Fibroblast of the aortic adventitia (primary cell): ENCODE results near the gene PLEKHA7. TPM values are rescaled to one million over a fixed set of nuclear protein-coding genes. Genes with fewer than 3 reads are reported as not detected.

ENCODE experiments used
- DNase-seq: peaks from one replicate; pipeline ENCODE4 v3.0.0-alpha.2; 2010; ENCODE audit warnings: low read depth
- H3K4me3 ChIP-seq: 2 replicates; pipeline ENCODE4 v1.5.1; 2011; ENCODE audit warnings: low read depth, mild to moderate bottlenecking, control low read depth, low read length, moderate library complexity
- CTCF ChIP-seq: IDR thresholded peaks from 2 replicates; pipeline ENCODE4 v1.5.1; 2011; ENCODE audit warnings: mild to moderate bottlenecking, low read length, control low read depth, inconsistent platforms; ENCODE audit not compliant: insufficient read depth
- total RNA-seq: library from RNA; depleted of rRNA; stranded (reverse); fragments of >200 nt; gene quantifications from 2 replicates; pipeline ENCODE4 v1.2.3, GENCODE V29; 2012; ENCODE audit warnings: low replicate concordance

The PLEKHA7 gene
- total RNA-seq, 1 donor, result 0.09 TPM

GRCh38 chr11:16984229-16984628 lies 30.0 kb downstream of the PLEKHA7 start:
- TF ChIP-seq CTCF, result no peak
- DNase-seq, result no peak
- no peak overlapping the region for H3K4me3 ChIP-seq

GRCh38 chr11:16982809-16983208 lies 31.4 kb downstream of the PLEKHA7 start:
- DNase-seq, result no peak
- no peak for TF ChIP-seq CTCF
- H3K4me3 ChIP-seq, result no peak overlapping the region

DNA sequence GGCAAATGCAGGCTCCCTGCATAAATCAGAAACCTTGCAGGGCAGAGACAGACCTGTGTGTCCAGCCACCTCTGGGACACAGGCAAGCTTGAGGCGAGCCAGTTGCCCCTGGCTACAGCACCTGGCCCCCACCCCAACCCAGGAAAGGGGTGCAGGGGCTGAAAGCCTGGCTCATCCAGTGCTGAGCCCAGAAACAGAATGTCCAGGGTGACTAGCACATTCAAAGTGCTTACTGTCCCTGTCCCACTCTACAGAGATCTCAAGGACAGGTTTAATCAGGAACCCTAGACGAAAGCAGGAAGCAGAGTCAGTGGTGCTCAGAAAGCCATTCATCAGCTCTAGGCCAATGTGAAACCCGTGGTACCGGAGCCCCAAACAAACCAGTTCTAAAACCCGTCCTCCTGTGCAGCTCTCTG lies 31.9 kb downstream of the PLEKHA7 start:
- TF ChIP-seq CTCF, result no peak
- H3K4me3 ChIP-seq, result no peak overlapping the region
- no peak for DNase-seq

GRCh38 chr11:16981651-16982194 lies 32.5 kb downstream of the PLEKHA7 start:
- no peak for TF ChIP-seq CTCF
- peak; percentile 1 for DNase-seq
- no peak overlapping the region for H3K4me3 ChIP-seq

- DNase-seq, result no peak
- TF ChIP-seq CTCF, result no peak
- no peak overlapping the region for H3K4me3 ChIP-seq
Observed at GRCh38 chr11:16979703-16980622, 34.3 kb downstream of the PLEKHA7 start.

DNA sequence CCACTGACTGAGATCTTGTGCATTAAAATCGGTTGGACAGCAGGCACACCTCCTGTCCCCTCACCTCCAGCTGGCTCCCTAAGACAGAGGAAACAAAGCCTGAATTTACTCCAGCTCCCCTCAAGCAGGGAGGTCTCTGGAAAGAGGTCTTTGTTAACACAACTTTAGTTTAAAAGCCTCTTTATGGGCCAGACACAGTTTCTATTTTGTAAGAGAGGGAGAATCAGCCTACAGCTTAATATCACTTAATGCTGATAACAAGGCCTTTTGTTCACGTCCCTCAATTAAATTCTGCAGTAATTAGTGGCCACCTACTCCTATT lies 36.3 kb downstream of the PLEKHA7 start:
- no peak for DNase-seq
- no peak for TF ChIP-seq CTCF
- H3K4me3 ChIP-seq, result no peak overlapping the region
